HG03066 (cell line): ENCODE results near the gene SMPD3.

Experiments used
- ATAC-seq: cut with Tn5 transposase; IDR thresholded peaks from one replicate; pipeline ENCODE4 v1.9.1; 2021; ENCODE audit warnings: low read depth; ENCODE audit not compliant: unreplicated experiment

SMPD3 gene

GRCh38 chr16:68343137-68343536, 105.2 kb downstream of the SMPD3 start:
- no peak for ATAC-seq

GRCh38 chr16:68342620-68343019, 105.7 kb downstream of the SMPD3 start:
- ATAC-seq: no peak

- no peak for ATAC-seq
Measured at GRCh38 chr16:68339214-68339613, 109.1 kb downstream of the SMPD3 start.

- ATAC-seq: no peak
Measured at GRCh38 chr16:68338326-68339119, 109.8 kb downstream of the SMPD3 start.

- no peak for ATAC-seq
Measured at GRCh38 chr16:68335175-68335574, 113.1 kb downstream of the SMPD3 start.

- no peak for ATAC-seq
Measured at GRCh38 chr16:68332411-68333121, 115.7 kb downstream of the SMPD3 start.

GRCh38 chr16:68331879-68332410, 116.4 kb downstream of the SMPD3 start:
- ATAC-seq: no peak

GRCh38 chr16:68328860-68329390, 119.4 kb downstream of the SMPD3 start:
- ATAC-seq: no peak

GRCh38 chr16:68328151-68328859, 120.0 kb downstream of the SMPD3 start:
- ATAC-seq: no peak

GRCh38 chr16:68324780-68325357, 123.4 kb downstream of the SMPD3 start:
- no peak for ATAC-seq

- ATAC-seq: no peak
Measured at GRCh38 chr16:68324336-68324735, 124.0 kb downstream of the SMPD3 start.

- ATAC-seq: no peak
Measured at GRCh38 chr16:68319185-68319908, 129.0 kb downstream of the SMPD3 start.

- no peak for ATAC-seq
Measured at GRCh38 chr16:68313116-68313515, 135.2 kb downstream of the SMPD3 start.

GRCh38 chr16:68310774-68311511, 137.4 kb downstream of the SMPD3 start, which contains the start of the genes PRMT7 and SLC7A6OS:
Gene PRMT7 (plus strand): TSS chr16:68311019. CDS start chr16:68315980, 4,961 bp downstream.
Gene SLC7A6OS (minus strand): TSS chr16:68310946. CDS start chr16:68310926, 20 bp downstream.
- peak; percentile 97 for ATAC-seq

- peak; percentile 32 for ATAC-seq
Measured at GRCh38 chr16:68310437-68310773, 137.9 kb downstream of the SMPD3 start.

GRCh38 chr16:68309799-68310198, 138.5 kb downstream of the SMPD3 start:
- ATAC-seq: no peak
